ENCODE measurements around the gene ADD1.

Gene ADD1

GRCh38 chr4:2905544-2905943, 61.9 kb downstream of the ADD1 start:
- H3K27me3 ChIP-seq (ENCODE audit: control insufficient read depth, insufficient read depth, low read length) = no peaks in the 10 kb centered on the region
- no peak overlapping the region for H3K27ac ChIP-seq (ENCODE audit: low read depth, low read length)
- H3K4me3 ChIP-seq (ENCODE audit: low read depth, low read length) = no peak overlapping the region
- H3K36me3 ChIP-seq (ENCODE audit: control insufficient read depth, insufficient read depth, low read length) = peaks cover 86% of the 10 kb centered on the region
- H3K9me3 ChIP-seq (ENCODE audit: control insufficient read depth, insufficient read depth, low read length) = no peaks in the 10 kb centered on the region
- no peak overlapping the region for H3K9ac ChIP-seq (ENCODE audit: low read depth, low read length)
- no peaks in the 10 kb centered on the region for H3K4me1 ChIP-seq (ENCODE audit: control insufficient read depth, insufficient read depth, low read length)

DNA sequence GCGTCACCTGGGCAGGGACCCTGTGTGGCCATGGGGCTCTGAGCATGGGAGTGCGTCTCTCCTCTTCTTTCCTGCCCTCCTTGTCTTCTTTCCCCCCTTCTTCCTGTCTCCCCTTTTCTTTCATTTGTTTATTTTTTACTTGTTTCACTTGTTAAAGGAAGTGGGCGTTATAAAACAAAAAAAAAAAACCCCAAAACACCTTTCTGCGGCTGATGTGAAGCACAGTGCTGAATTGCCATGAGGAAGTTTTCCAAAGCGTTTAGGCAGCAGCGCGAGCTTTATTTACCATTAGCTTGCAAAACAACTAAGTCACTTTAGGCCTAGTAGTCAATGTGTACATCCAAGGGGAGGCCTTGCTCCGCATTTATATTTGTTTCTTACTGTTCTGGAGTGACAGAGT, 62.6 kb downstream of the ADD1 start:
- no peaks in the 10 kb centered on the region for H3K27me3 ChIP-seq (ENCODE audit: control insufficient read depth, insufficient read depth, low read length)
- H3K27ac ChIP-seq (ENCODE audit: low read depth, low read length) = no peak overlapping the region
- H3K9me3 ChIP-seq (ENCODE audit: control insufficient read depth, insufficient read depth, low read length) = no peaks in the 10 kb centered on the region
- H3K4me3 ChIP-seq (ENCODE audit: low read depth, low read length) = no peak overlapping the region
- H3K4me1 ChIP-seq (ENCODE audit: control insufficient read depth, insufficient read depth, low read length) = no peaks in the 10 kb centered on the region
- no peak overlapping the region for H3K9ac ChIP-seq (ENCODE audit: low read depth, low read length)
- H3K36me3 ChIP-seq (ENCODE audit: control insufficient read depth, insufficient read depth, low read length) = peaks cover 86% of the 10 kb centered on the region

GRCh38 chr4:2907226-2907625, 63.6 kb downstream of the ADD1 start:
- Histone ChIP-seq H3K4me3 (ENCODE audit: low read depth, low read length) (no peak overlapping the region), H3K9ac (ENCODE audit: low read depth, low read length) (no peak overlapping the region), H3K36me3 (ENCODE audit: control insufficient read depth, insufficient read depth, low read length) (peaks cover 90% of the 10 kb centered on the region), H3K27me3 (ENCODE audit: control insufficient read depth, insufficient read depth, low read length) (no peaks in the 10 kb centered on the region), H3K4me1 (ENCODE audit: control insufficient read depth, insufficient read depth, low read length) (no peaks in the 10 kb centered on the region), H3K9me3 (ENCODE audit: control insufficient read depth, insufficient read depth, low read length) (no peaks in the 10 kb centered on the region), H3K27ac (ENCODE audit: low read depth, low read length) (no peak overlapping the region)

GRCh38 chr4:2907706-2908293, 64.2 kb downstream of the ADD1 start:
- Histone ChIP-seq H3K4me1 (ENCODE audit: control insufficient read depth, insufficient read depth, low read length) (no peaks in the 10 kb centered on the region), H3K27ac (ENCODE audit: low read depth, low read length) (no peak overlapping the region), H3K27me3 (ENCODE audit: control insufficient read depth, insufficient read depth, low read length) (no peaks in the 10 kb centered on the region), H3K4me3 (ENCODE audit: low read depth, low read length) (no peak overlapping the region), H3K36me3 (ENCODE audit: control insufficient read depth, insufficient read depth, low read length) (peaks cover 90% of the 10 kb centered on the region), H3K9me3 (ENCODE audit: control insufficient read depth, insufficient read depth, low read length) (no peaks in the 10 kb centered on the region), H3K9ac (ENCODE audit: low read depth, low read length) (no peak overlapping the region)

GRCh38 chr4:2908686-2909085, 65.0 kb downstream of the ADD1 start:
- H3K27ac ChIP-seq (ENCODE audit: low read depth, low read length) = no peak overlapping the region
- H3K9ac ChIP-seq (ENCODE audit: low read depth, low read length) = no peak overlapping the region
- peaks cover 89% of the 10 kb centered on the region for H3K36me3 ChIP-seq (ENCODE audit: control insufficient read depth, insufficient read depth, low read length)
- no peaks in the 10 kb centered on the region for H3K9me3 ChIP-seq (ENCODE audit: control insufficient read depth, insufficient read depth, low read length)
- no peak overlapping the region for H3K4me3 ChIP-seq (ENCODE audit: low read depth, low read length)
- H3K4me1 ChIP-seq (ENCODE audit: control insufficient read depth, insufficient read depth, low read length) = no peaks in the 10 kb centered on the region
- H3K27me3 ChIP-seq (ENCODE audit: control insufficient read depth, insufficient read depth, low read length) = no peaks in the 10 kb centered on the region

GRCh38 chr4:2909583-2909982, 65.9 kb downstream of the ADD1 start:
- H3K27ac ChIP-seq (ENCODE audit: low read depth, low read length) = no peak overlapping the region
- no peak overlapping the region for H3K9ac ChIP-seq (ENCODE audit: low read depth, low read length)
- no peak overlapping the region for H3K4me3 ChIP-seq (ENCODE audit: low read depth, low read length)
- no peaks in the 10 kb centered on the region for H3K4me1 ChIP-seq (ENCODE audit: control insufficient read depth, insufficient read depth, low read length)
- peaks cover 85% of the 10 kb centered on the region for H3K36me3 ChIP-seq (ENCODE audit: control insufficient read depth, insufficient read depth, low read length)
- H3K27me3 ChIP-seq (ENCODE audit: control insufficient read depth, insufficient read depth, low read length) = no peaks in the 10 kb centered on the region
- no peaks in the 10 kb centered on the region for H3K9me3 ChIP-seq (ENCODE audit: control insufficient read depth, insufficient read depth, low read length)

GRCh38 chr4:2910409-2910808, 66.8 kb downstream of the ADD1 start:
- Histone ChIP-seq H3K9ac (ENCODE audit: low read depth, low read length) (no peak overlapping the region), H3K9me3 (ENCODE audit: control insufficient read depth, insufficient read depth, low read length) (no peaks in the 10 kb centered on the region), H3K4me3 (ENCODE audit: low read depth, low read length) (no peak overlapping the region), H3K27me3 (ENCODE audit: control insufficient read depth, insufficient read depth, low read length) (no peaks in the 10 kb centered on the region), H3K4me1 (ENCODE audit: control insufficient read depth, insufficient read depth, low read length) (no peaks in the 10 kb centered on the region), H3K27ac (ENCODE audit: low read depth, low read length) (no peak overlapping the region), H3K36me3 (ENCODE audit: control insufficient read depth, insufficient read depth, low read length) (peaks cover 85% of the 10 kb centered on the region)

DNA sequence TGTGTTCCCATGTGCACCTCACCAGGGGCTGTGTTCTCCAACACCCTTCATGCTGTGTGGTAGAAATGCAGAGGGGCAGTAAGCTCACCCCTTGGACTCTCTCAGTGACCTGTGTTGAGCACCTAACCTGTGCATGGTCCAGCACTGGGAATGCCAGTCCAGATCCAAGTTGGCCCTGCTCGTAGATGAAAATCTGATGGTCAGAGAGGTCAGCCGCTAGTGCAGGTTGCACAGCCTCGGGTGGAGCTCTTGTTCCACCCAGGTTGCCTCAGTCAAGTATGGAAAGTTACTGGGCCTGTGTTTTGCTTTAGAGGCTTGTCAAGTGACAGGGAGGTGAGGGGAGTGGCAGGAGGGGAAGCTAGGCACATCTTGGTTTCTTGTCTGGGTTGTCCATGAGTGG, 68.2 kb downstream of the ADD1 start:
- Histone ChIP-seq H3K36me3 (ENCODE audit: control insufficient read depth, insufficient read depth, low read length) (peaks cover 76% of the 10 kb centered on the region), H3K4me3 (ENCODE audit: low read depth, low read length) (no peak overlapping the region)

GRCh38 chr4:2913168-2913567, 69.5 kb downstream of the ADD1 start:
- H3K9ac ChIP-seq (ENCODE audit: low read depth, low read length) = no peak overlapping the region
- no peak overlapping the region for H3K4me3 ChIP-seq (ENCODE audit: low read depth, low read length)
- H3K36me3 ChIP-seq (ENCODE audit: control insufficient read depth, insufficient read depth, low read length) = peaks cover 64% of the 10 kb centered on the region
- H3K27me3 ChIP-seq (ENCODE audit: control insufficient read depth, insufficient read depth, low read length) = no peaks in the 10 kb centered on the region
- H3K27ac ChIP-seq (ENCODE audit: low read depth, low read length) = no peak overlapping the region
- no peaks in the 10 kb centered on the region for H3K9me3 ChIP-seq (ENCODE audit: control insufficient read depth, insufficient read depth, low read length)
- no peaks in the 10 kb centered on the region for H3K4me1 ChIP-seq (ENCODE audit: control insufficient read depth, insufficient read depth, low read length)

More for the DNA sequence above, 68.2 kb downstream of the ADD1 start:
- Histone ChIP-seq H3K9ac (ENCODE audit: low read depth, low read length) (no peak overlapping the region), H3K27me3 (ENCODE audit: control insufficient read depth, insufficient read depth, low read length) (no peaks in the 10 kb centered on the region), H3K9me3 (ENCODE audit: control insufficient read depth, insufficient read depth, low read length) (no peaks in the 10 kb centered on the region), H3K27ac (ENCODE audit: low read depth, low read length) (no peak overlapping the region), H3K4me1 (ENCODE audit: control insufficient read depth, insufficient read depth, low read length) (no peaks in the 10 kb centered on the region)

- Histone ChIP-seq H3K27me3 (ENCODE audit: control insufficient read depth, insufficient read depth, low read length) (no peaks in the 10 kb centered on the region), H3K9ac (ENCODE audit: low read depth, low read length) (no peak overlapping the region), H3K9me3 (ENCODE audit: control insufficient read depth, insufficient read depth, low read length) (no peaks in the 10 kb centered on the region), H3K36me3 (ENCODE audit: control insufficient read depth, insufficient read depth, low read length) (peaks cover 51% of the 10 kb centered on the region), H3K4me1 (ENCODE audit: control insufficient read depth, insufficient read depth, low read length) (no peaks in the 10 kb centered on the region), H3K27ac (ENCODE audit: low read depth, low read length) (no peak overlapping the region), H3K4me3 (ENCODE audit: low read depth, low read length) (no peak overlapping the region)
Measured at GRCh38 chr4:2914256-2915126, 70.8 kb downstream of the ADD1 start.

DNA sequence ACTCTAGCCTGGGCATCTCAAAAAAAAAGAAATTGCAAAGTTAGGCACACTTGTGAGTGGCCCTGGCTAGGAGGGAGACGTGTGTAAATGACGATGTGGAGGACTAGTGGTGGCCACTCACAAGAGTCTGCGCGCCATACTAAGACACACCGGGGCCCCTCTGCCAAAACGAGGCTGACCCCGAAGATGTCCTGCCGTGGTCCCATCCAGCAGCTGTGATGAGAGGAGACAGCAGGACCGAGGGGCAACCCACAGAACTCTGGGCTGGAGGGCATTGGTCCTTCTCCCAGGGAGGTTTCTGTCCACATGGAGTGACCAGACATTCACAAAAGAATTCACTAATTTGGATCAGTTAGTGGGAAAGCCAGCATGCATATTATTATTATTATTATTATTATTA, 72.1 kb downstream of the ADD1 start:
- no peak overlapping the region for H3K9ac ChIP-seq (ENCODE audit: low read depth, low read length)
- H3K27me3 ChIP-seq (ENCODE audit: control insufficient read depth, insufficient read depth, low read length) = no peaks in the 10 kb centered on the region
- H3K36me3 ChIP-seq (ENCODE audit: control insufficient read depth, insufficient read depth, low read length) = peaks cover 38% of the 10 kb centered on the region
- H3K4me1 ChIP-seq (ENCODE audit: control insufficient read depth, insufficient read depth, low read length) = no peaks in the 10 kb centered on the region
- H3K4me3 ChIP-seq (ENCODE audit: low read depth, low read length) = no peak overlapping the region
- no peak overlapping the region for H3K27ac ChIP-seq (ENCODE audit: low read depth, low read length)
- no peaks in the 10 kb centered on the region; the same call in 1 of the 2 replicates for H3K9me3 ChIP-seq (ENCODE audit: control insufficient read depth, insufficient read depth, low read length)

Data from HUES48 (cell line).